Psoas muscle (tissue), 8 donors: ENCODE measurements around the gene ULK3. TPM values are rescaled to one million over a fixed set of nuclear protein-coding genes. Genes with fewer than 3 reads are reported as not detected.

ENCODE experiments used
- ATAC-seq, 4 donors: fragments of 200-7000 bp; cut with Tn5 transposase; one replicate each; pipeline ENCODE4 v1.9.1; 2020; ENCODE audit warnings: moderate library complexity in 3 of 4, mild to moderate bottlenecking in 2 of 4
- DNase-seq, 2 donors: peaks; one replicate each; pipeline ENCODE4 v3.0.0-alpha.2; 2020
- H3K27ac ChIP-seq: fragments of 200-600 bp; one replicate; pipeline ENCODE4 v1.8.0; 2022
- H3K27me3 ChIP-seq, 3 donors: fragments of 200-600 bp in 1 of 3; one replicate each; pipeline versions ENCODE4 v1.6.1 to v1.8.0; 2013 to 2022; ENCODE audit warnings: low read length in 2 of 3, mild to moderate bottlenecking in 2 of 3, moderate library complexity in 1 of 3; ENCODE audit not compliant: insufficient read depth in 3 of 3
- H3K36me3 ChIP-seq, 2 donors: fragments of 200-600 bp in 1 of 2; one replicate each; pipeline versions ENCODE4 v1.6.1 to v1.8.0; 2013 to 2022; ENCODE audit warnings: low read depth in 1 of 2, mild to moderate bottlenecking in 1 of 2, moderate library complexity in 1 of 2; ENCODE audit not compliant: insufficient read depth in 1 of 2
- H3K4me1 ChIP-seq: fragments of 200-600 bp; one replicate; pipeline ENCODE4 v1.8.0; 2022
- H3K4me3 ChIP-seq: fragments of 200-600 bp; one replicate; pipeline ENCODE4 v1.8.0; 2022; ENCODE audit warnings: mild to moderate bottlenecking
- H3K9me3 ChIP-seq: fragments of 200-600 bp; one replicate; pipeline ENCODE4 v1.8.0; 2022
- CTCF ChIP-seq: fragments of 200-600 bp; IDR thresholded peaks from one replicate; pipeline ENCODE4 v1.8.0; 2022; ENCODE audit warnings: antibody characterized with exemption
- WGBS, 3 donors: extraction: QIAGEN DNeasy Blood & Tissue Kit; methylation state at CpG; one replicate each; pipeline versions ENCODE4 v1.1.6 to v1.1.7; 2013; 5-methylcytosine and 5-hydroxymethylcytosine counted together
- intact Hi-C, 2 donors: fragments of 100-400 bp; cut with DNase I; formaldehyde crosslinking; loops; one replicate each; pipeline versions ENCODE4 v1.11.0 to v1.14.2; 2022
- polyA plus RNA-seq, 3 donors: library from polyadenylated mRNA; stranded (reverse); fragments of 200-250 nt; gene quantifications; one replicate each; pipeline ENCODE4 v1.2.3, GENCODE V29; 2013
- total RNA-seq, 4 donors: library from RNA; stranded (reverse); fragmentation: NEBNext Ultra II Directional in 2 of 4; extraction: Animal tissue kit (Norgen Biotek cat#: 25700) in 2 of 4; gene quantifications; one replicate each; pipeline versions ENCODE4 v1.2.1 to v1.2.4, GENCODE V29; 2021 to 2023
- donor health status: healthy with polysubstance abuse.
- donor health status: DM: no; HTN: no; CAD: no; lungs with moderate emphysema.
- donor health status: Bipolar disorder and iron deficiency.
- donor health status: healthy.
- donor health status: DM: yes; HTN: yes; CAD: no.
- donor health status: DM: no; HTN: no; CAD: no.
- donor health status: DM: no; HTN: no; CAD: no.
- donor health status: DM: yes; HTN: yes; CAD: no.

The ULK3 gene
- total and polyA plus RNA-seq, 7 donors, result 17.7 to 43.5 (median 33.2) TPM

- no peak for TF ChIP-seq CTCF
- no peaks in the 10 kb centered on the region for H3K27me3 ChIP-seq
- H3K36me3 ChIP-seq, result peaks cover 0 to 66% of the 10 kb centered on the region in 2 donors
- ATAC-seq (no peak), DNase-seq (no peak)
- no peaks in the 10 kb centered on the region for H3K9me3 ChIP-seq
- H3K4me3 ChIP-seq, result no peak overlapping the region
- intact Hi-C loops, result no loop called here
- H3K4me1 ChIP-seq, result peaks cover 19% of the 10 kb centered on the region
- no peak overlapping the region for H3K27ac ChIP-seq
- 68 to 83% (median 78%) methylated on average over 5 of the region's 5 CpGs for WGBS, 3 donors
Measured at GRCh38 chr15:74845208-74845568, 2.2 kb upstream of the ULK3 start.

GRCh38 chr15:74844319-74845207, 1.6 kb upstream of the ULK3 start:
- Histone ChIP-seq H3K4me1 (peaks cover 19% of the 10 kb centered on the region), H3K4me3 (no peak overlapping the region), H3K27me3 (no peaks in the 10 kb centered on the region), H3K36me3 (peaks cover 0 to 66% of the 10 kb centered on the region in 2 donors), H3K27ac (peak overlapping the region; percentile 30), H3K9me3 (no peaks in the 10 kb centered on the region)
- ATAC-seq, result no peak
- WGBS, 3 donors, result 70 to 86% (median 77%) methylated on average over 12 of the region's 12 CpGs
- TF ChIP-seq CTCF, result no peak
- DNase-seq, result no peak
- intact Hi-C loops, result loop anchor here in 1 of 2 donors (5.0 kb wide), 1 partner anchor 63 kb away; the partner anchor contains the start of gene FAM219B

GRCh38 chr15:74843891-74844299, 939 bp upstream of the ULK3 start:
- intact Hi-C loops, result loop anchor here in 1 of 2 donors (5.0 kb wide), 1 partner anchor 63 kb away; the partner anchor contains the start of gene FAM219B
- Histone ChIP-seq H3K27ac (peak overlapping the region; percentile 89), H3K4me3 (peak overlapping the region; percentile 72), H3K36me3 (peaks cover 0 to 64% of the 10 kb centered on the region in 2 donors), H3K4me1 (peaks cover 19% of the 10 kb centered on the region), H3K9me3 (no peaks in the 10 kb centered on the region), H3K27me3 (no peaks in the 10 kb centered on the region)
- ATAC-seq (peak in 1 of 4 donors; percentile 6), DNase-seq (no peak)
- 53 to 63% (median 55%) methylated on average over 11 to 12 of the region's 12 CpGs for WGBS, 3 donors
- no peak for TF ChIP-seq CTCF

GRCh38 chr15:74843445-74843828, 481 bp upstream of the ULK3 start:
- DNase-seq, result no peak
- peak overlapping the region; percentile 89 for H3K27ac ChIP-seq
- H3K4me3 ChIP-seq, result peak overlapping the region; percentile 72
- H3K9me3 ChIP-seq, result no peaks in the 10 kb centered on the region
- intact Hi-C loops, result loop anchor here in 1 of 2 donors (5.0 kb wide), 1 partner anchor 64 kb away; the partner anchor contains the start of gene FAM219B
- peaks cover 0 to 64% of the 10 kb centered on the region in 2 donors for H3K36me3 ChIP-seq
- WGBS, 3 donors, result 8 to 17% (median 9%) methylated on average over 11 to 18 of the region's 18 CpGs
- TF ChIP-seq CTCF, result no peak
- ATAC-seq, result no peak
- H3K4me1 ChIP-seq, result peaks cover 19% of the 10 kb centered on the region
- no peaks in the 10 kb centered on the region for H3K27me3 ChIP-seq
